H54 (cell line): ENCODE measurements around the gene GPD1L.

ENCODE experiments used
- DNase-seq: peaks from one replicate; pipeline ENCODE4 v3.0.0; 2011; ENCODE audit warnings: low spot score, mixed read lengths; ENCODE audit not compliant: insufficient read length
- FAIRE-seq: peaks from 3 replicates; lab custom pipeline; 2011; peaks lifted over from hg19 to GRCh38; lab: Jason Lieb, UNC
- POLR2A ChIP-seq: IDR thresholded peaks from 2 replicates; pipeline ENCODE4 v1.6.1; 2011; ENCODE audit warnings: low read depth, mild to moderate bottlenecking, low read length

The GPD1L gene

GRCh38 chr3:32117320-32117719 is 10.9 kb downstream of the GPD1L start:
- DNase-seq (no peak), FAIRE-seq (no peak)
- TF ChIP-seq POLR2A, result no peak

GRCh38 chr3:32118215-32118614 is 11.8 kb downstream of the GPD1L start:
- no peak for TF ChIP-seq POLR2A
- FAIRE-seq (no peak), DNase-seq (no peak)

- no peak for FAIRE-seq
- no peak for TF ChIP-seq POLR2A
- no peak for DNase-seq
Measured at GRCh38 chr3:32120471-32120870, 14.1 kb downstream of the GPD1L start.

- DNase-seq, result no peak
- no peak for TF ChIP-seq POLR2A
Measured at GRCh38 chr3:32121137-32121536, 14.7 kb downstream of the GPD1L start.

GRCh38 chr3:32123620-32124019 is 17.2 kb downstream of the GPD1L start:
- TF ChIP-seq POLR2A, result no peak

More at GRCh38 chr3:32121137-32121536, 14.7 kb downstream of the GPD1L start:
- no peak for FAIRE-seq

GRCh38 chr3:32125012-32125411 is 18.6 kb downstream of the GPD1L start:
- TF ChIP-seq POLR2A, result no peak
- no peak for FAIRE-seq
- no peak for DNase-seq

More at GRCh38 chr3:32123620-32124019, 17.2 kb downstream of the GPD1L start:
- DNase-seq (no peak), FAIRE-seq (no peak)

- no peak for TF ChIP-seq POLR2A
- no peak for FAIRE-seq
- no peak for DNase-seq
Measured at GRCh38 chr3:32126305-32127015, 20.0 kb downstream of the GPD1L start.

GRCh38 chr3:32127219-32127826 is 20.9 kb downstream of the GPD1L start:
- FAIRE-seq (no peak), DNase-seq (no peak)
- TF ChIP-seq POLR2A, result no peak

- no peak for FAIRE-seq
- TF ChIP-seq POLR2A, result no peak
- DNase-seq, result no peak
Measured at GRCh38 chr3:32128936-32129335, 22.5 kb downstream of the GPD1L start.

- FAIRE-seq (no peak), DNase-seq (no peak)
- no peak for TF ChIP-seq POLR2A
Measured at GRCh38 chr3:32129832-32130231, 23.4 kb downstream of the GPD1L start.

GRCh38 chr3:32132121-32132520 is 25.7 kb downstream of the GPD1L start:
- DNase-seq (no peak), FAIRE-seq (no peak)
- no peak for TF ChIP-seq POLR2A

GRCh38 chr3:32132706-32133105 is 26.3 kb downstream of the GPD1L start:
- DNase-seq (no peak), FAIRE-seq (no peak)
- TF ChIP-seq POLR2A, result no peak

GRCh38 chr3:32136703-32137102 is 30.3 kb downstream of the GPD1L start:
- FAIRE-seq (no peak), DNase-seq (no peak)
- no peak for TF ChIP-seq POLR2A

- no peak for DNase-seq
Measured at GRCh38 chr3:32137870-32138269, 31.4 kb downstream of the GPD1L start.

More at GRCh38 chr3:32137870-32138269, 31.4 kb downstream of the GPD1L start:
- no peak for TF ChIP-seq POLR2A
- FAIRE-seq, result no peak
